ENCODE results near the gene SLC10A6.
"Not testable (repeated sequence)": the region's sequence is repeated elsewhere in the genome, so short reads cannot be mapped to it uniquely, and the experiment has no call there.

SLC10A6 gene, protein sequence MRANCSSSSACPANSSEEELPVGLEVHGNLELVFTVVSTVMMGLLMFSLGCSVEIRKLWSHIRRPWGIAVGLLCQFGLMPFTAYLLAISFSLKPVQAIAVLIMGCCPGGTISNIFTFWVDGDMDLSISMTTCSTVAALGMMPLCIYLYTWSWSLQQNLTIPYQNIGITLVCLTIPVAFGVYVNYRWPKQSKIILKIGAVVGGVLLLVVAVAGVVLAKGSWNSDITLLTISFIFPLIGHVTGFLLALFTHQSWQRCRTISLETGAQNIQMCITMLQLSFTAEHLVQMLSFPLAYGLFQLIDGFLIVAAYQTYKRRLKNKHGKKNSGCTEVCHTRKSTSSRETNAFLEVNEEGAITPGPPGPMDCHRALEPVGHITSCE

DNA sequence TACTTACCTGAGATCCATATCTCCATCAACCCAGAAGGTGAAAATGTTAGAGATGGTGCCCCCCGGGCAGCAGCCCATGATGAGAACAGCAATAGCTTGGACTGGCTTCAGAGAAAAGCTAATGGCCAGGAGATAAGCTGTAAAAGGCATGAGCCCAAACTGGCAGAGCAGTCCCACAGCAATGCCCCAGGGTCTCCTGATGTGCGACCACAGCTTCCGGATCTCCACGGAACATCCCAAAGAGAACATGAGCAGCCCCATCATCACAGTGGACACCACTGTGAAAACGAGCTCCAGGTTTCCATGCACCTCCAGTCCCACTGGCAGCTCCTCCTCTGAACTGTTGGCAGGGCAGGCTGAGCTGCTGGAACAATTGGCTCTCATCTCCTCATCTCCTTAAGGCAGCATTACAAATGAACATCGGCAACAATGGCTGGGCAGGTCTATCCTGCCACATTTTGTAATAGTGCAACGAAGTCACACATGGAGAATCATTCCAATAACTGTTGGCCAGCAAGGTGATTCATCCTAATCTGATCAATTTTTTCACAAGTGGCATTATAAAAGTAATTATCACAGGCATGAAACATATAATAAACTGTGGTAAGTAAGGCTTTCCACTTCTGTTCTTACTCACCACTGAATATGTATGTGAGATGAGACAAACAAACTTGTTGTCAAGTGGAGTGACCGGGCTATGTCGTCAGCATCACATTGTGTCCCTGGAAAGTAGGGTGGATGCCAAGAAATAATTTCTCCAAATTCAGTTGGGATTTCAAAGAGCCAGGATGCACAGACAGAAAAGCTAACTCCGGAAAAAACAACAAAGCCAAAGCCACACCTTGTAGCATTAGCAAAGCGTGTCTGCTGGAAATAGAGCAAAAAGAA lies at the start of gene SLC10A6:
Gene SLC10A6 (minus strand): TSS at position 653 of the 888 bp plus-strand sequence. CDS start 269 bp downstream, at position 384.
- no peak for DNase-seq (ENCODE audit: low spot score)

DNA sequence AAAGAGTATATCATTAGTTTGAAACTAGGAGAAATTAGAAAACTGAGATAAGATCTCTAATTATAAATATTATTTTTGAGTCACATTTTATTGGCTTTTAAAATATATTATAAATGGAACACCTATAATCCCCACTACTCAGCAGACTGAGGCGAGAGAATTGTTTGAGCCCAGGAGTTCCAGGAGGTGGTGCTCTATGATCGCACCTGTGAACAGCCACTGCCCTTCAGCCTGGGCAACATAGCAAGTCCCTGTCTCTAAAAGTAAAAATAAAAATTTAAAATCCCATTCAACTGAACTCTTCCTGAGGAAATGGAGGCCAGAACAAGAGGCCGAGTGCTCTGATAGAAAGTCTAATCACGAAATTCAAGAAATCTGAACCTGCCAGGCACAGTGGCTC lies 49.4 kb upstream of the SLC10A6 start:
- DNase-seq (ENCODE audit: low spot score) = no peak

DNA sequence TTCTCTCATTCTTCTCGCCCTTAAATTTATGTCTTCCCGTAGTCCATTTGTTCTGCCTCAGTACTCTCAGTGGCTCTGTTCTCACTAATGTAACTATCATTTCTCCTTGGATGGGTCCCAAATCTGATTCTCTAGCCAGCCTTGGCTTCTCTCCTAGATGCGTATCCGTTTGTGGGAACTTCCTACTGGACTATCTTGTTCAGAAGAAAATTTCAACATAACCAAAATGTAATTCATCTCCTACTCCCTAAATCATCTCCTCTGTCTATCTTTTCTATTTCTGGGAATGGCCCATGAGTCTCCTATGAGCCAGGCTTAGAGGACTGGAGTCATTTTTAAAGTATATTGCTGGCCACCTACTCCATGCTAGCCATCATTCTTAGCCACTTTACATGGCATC lies 47.4 kb upstream of the SLC10A6 start:
- no peak for DNase-seq (ENCODE audit: low spot score)

DNA sequence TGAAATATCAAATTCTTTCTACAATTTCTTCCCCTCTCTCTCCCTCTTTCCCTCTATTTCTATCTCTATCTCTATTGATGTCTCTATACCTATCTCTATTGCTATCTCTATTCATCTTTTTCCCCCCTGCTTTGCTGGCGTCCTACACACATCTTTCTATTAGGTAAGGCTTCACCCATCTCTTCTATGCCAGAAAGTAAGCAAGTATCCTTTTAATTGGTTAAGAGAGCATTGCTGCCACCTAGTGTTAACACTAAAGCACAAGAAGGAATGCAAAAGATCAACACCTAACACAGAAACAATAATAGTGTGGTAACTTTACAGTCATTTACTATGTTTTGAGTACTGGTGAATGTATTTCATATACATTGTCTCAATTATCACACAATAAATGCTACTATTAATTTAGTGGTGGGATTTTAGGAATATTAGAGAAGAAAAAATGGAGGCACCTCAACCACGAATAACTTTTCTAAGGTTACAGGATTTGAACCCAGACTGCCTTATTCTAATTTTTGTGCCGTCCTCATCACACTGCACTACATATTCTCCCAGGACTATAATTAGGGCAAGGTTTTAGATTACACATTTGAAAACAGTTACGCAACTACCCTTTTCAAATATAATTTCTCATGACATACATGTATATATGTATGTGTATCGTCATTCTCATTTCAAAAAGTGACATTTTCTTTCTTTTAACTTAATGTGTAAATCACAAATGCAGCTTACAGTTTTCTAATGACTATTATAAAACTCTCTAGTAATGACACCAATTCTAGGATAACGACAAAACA lies 46.7 kb upstream of the SLC10A6 start:
- peak; percentile 42 for DNase-seq (ENCODE audit: low spot score)

DNA sequence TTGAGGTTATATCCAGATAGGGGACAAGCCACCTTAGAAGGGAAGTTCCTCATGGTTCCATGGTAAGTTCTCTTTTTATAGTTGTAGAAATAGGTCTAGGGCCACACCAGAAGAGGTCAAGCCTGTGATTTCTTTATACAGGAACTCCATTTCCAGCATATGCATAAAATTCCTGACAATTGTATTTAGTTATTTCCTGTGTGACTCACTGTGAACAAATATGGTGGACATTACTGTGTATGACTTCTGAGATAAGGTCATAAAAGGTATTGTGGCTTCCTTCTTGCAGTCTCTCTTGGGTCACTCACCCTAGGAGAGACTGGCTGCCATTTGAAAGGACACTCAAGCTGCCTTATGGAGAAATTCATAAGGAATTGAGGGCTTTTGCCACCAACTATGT lies 45.3 kb upstream of the SLC10A6 start:
- no peak for DNase-seq (ENCODE audit: low spot score)

DNA sequence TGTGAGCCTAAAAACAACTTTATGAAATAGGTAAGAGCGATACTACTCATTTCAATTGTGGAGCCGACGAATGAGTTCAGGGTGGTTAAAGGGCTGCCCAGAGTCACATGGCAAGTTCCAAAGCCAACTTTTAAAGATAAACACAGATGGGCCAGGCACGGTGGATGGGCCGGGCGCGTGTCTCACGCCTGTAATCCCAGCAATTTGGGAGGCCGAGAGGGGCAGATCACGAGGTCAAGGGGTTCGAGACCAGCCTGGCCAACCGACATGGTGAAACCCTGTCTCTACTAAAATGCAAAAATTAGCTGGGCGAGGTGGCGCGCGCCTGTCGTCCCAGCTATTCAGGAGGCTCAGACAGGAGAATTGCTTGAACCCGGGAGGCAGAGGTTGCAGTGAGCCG lies 44.0 kb upstream of the SLC10A6 start:
- DNase-seq (ENCODE audit: low spot score) = no peak

DNA sequence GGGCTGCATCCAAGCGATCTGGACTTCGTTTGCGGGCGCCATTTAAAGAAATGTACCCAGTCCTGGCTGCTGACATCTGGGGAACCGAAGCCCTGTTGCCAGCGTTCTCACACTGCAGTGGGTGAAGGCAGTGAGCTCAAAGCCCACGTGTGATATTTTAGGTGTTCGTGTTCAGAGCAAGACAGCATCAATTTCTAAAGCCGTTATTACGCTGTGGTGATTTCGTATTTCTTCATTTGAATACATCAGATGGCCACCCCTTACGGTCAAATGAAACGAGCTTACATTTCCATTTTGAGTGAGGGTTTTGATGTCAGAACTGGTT lies 43.4 kb upstream of the SLC10A6 start:
- DNase-seq (ENCODE audit: low spot score) = no peak

DNA sequence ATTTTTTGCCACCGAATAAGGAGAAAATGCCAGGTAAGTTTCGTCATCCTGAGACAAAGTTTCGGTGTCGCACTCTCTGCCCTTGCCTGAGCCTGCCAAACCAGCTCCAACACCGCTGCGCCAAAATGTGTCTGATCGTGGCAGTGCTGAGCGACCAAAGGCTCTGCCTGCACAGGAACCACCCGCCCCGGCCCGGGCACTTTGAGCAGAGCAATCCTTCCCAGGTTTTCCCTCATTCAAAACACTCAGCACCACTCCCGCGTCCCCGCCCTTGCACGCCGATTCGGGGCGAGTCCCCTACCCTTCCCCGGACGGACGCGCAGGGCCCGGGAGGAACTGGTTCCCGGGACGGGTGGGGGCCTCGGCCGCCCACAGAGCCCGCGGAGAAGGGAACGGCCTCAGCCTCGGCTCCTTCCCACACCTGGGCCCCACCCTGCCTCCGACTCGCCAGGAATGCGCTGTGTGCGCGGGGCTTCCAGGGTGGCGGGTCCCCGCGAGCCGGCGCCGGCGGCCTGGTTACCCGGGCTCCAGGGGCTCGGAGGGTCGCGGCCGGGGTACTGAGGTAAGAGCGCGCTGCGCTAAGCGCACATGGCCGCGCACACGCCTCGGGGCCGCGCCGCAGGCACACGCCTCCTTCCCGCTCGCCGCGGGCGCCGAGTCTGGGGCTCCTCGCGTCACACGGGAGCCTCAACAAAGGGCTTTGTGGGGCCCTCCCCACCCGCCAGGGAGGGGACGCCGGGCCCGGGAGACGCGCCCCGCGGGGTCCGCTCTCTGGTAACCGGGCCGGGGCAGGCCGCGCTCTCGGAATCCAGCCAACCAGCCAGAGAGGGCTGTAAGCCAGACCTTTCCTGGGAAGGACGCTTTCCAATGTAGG lies 42.8 kb upstream of the SLC10A6 start, which contains the start of gene C4orf36:
Gene C4orf36 (minus strand): TSS at position 661 of the 874 bp plus-strand sequence. CDS start 902 bp downstream, outside the sequence.
- peak; percentile 82 for DNase-seq (ENCODE audit: low spot score)

DNA sequence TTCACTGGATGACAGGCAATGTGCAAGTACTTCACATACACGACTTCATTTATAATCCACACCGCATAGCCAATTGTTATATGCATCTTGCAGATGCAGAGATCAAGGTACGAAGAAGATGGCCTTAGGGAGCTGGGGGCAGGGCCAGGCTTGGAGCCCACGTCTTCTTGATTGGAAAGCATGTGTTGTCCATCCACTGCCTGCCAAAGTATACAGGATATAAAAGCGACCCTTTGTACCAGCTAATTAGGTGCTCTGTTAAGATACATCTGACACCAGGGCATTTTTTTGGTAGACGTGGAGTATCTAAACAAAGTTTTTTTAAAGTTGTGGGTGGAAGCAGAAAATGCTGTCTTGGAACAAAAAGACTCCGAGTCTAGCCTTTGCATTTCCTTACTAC lies 41.6 kb upstream of the SLC10A6 start:
- no peak for DNase-seq (ENCODE audit: low spot score)

DNA sequence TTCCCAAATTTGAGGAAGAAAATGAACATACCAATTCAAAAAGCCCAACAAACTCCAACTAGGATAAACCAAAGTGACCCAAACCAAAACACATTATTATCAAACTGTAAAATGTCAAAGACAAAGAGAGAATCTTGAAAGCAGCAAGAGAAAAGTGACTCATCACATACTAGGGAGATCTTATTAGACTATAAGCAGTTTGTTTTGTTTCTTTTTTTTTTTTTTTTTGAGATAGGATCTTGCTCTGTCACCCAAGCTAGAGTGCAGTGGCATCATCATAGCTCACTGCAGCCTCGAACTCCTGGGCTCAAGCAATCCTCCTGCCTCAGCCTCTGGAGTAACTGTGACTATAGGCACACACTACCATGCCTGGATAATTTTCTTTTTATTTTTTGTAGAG lies 30.5 kb upstream of the SLC10A6 start:
- no peak for DNase-seq (ENCODE audit: low spot score)

DNA sequence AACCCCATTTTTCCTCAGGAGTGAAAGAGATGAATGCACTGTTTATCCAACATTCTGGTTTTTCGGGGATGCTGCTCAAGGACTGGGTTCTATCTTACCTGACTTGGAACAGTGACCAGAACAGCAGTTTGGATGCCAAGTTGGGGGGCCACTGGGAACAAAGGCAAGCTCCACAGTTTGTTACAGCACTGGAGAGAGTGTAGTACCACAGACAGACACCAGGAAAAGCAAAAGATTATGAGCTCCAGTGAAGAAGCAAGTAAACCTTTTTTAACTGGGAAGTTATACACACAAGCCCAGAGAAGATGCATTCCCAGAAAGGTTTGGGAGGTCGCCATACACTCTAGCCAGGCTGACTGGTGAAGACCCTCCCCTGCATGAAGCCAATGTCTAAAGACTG lies 29.5 kb upstream of the SLC10A6 start:
- no peak for DNase-seq (ENCODE audit: low spot score)

DNA sequence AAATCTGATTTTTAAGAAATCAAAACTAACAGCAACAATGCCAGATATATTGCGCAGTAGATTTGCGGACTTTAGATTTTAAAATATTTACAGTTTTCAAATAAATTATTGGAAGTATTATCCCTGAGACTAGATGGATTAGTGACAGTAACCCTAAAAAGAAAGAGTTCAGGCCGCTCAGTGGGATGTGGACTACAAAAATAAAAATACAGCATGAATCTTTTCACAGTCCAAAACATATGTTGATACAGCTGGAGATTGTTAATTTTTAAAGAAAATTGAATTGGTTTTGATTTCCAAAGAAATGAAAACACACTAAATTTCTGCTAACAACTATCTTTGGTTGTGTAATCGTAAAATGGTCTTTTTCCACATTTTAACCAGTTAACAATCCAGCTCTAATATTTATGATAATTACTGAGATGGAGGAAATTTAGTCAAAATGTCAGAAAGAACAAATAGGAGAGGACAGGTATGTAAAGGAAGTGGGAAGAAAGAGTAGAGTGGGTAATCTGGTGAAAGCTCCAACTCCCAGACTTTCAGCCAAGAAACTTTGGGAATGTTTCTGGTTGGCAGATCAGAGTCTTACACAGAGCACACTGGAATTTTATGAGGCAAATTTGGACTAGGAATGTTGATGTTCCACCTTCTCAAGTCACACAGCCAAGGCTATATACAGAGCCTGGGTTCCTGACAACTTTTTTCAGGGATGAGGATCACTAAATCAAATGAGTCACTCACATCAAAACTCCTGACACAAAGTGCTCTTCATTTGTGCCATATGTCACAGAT lies 27.9 kb upstream of the SLC10A6 start:
- no peak for DNase-seq (ENCODE audit: low spot score)

DNA sequence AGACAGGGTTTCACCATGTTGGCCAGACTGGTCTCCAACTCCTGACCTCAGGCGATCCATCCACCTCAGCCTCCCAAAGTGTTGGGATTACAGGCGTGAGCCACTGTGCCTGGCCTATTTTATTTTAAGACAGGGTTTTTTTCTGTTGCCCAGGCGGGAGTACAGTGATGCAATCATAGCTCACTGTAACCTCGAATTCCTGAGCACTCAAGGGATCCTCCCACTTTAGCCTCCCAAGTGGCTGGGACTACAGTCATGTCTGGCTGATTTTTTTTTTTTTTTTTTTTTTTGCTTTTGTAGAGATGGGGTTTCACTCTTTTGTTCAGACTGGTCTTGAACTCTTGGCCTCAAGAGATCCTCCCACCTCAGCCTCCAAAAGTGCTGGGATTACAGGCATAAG lies 26.3 kb upstream of the SLC10A6 start:
- DNase-seq (ENCODE audit: low spot score) = not testable (repeated sequence)

DNA sequence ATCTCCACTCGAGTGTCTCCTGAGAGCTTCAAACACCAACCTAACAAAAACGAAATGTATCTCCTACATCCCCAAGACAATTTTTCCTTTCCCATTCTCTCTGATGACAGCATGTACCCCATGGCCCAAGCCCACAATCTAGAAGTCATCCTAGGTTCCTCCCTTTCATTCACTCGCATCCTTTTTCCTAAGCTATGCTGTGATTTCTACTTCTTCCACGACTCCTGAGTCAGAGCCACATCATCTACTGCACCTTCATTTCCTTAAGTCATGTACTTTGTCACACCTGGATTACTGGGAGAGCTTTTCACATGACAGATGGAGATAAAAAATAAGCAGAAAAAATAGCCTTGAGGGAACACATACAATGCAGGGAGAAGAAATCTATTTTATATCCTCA lies 23.0 kb upstream of the SLC10A6 start:
- no peak for DNase-seq (ENCODE audit: low spot score)

DNA sequence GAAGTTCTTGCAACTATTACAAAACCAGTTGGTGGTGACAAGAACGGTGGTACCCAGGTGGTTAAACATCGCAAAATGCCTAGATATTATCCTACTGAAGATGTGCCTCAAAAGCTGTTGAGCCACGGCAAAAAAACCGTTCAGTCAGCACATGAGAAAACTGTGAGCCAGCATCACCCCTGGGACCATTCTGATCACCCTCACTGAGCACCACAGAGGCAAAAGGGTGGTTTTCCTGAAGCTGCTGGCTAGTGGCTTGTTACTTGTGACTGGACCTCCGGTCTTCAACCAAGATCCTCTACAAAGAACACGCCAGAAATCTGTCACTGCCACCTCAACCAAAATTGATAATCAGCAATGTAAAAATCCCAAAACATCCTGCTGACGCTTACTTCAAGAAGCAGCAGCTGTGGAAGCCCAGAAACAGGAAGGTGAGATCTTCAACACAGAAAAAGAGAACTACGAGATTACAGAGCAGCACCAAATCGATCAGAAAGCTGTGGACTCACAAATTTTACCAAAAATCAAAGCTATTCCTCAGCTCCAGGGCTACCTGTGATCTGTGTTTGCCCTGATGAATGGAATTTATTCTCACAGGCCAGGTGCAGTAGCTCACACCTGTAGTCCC lies 21.4 kb upstream of the SLC10A6 start:
- no peak for DNase-seq (ENCODE audit: low spot score)

DNA sequence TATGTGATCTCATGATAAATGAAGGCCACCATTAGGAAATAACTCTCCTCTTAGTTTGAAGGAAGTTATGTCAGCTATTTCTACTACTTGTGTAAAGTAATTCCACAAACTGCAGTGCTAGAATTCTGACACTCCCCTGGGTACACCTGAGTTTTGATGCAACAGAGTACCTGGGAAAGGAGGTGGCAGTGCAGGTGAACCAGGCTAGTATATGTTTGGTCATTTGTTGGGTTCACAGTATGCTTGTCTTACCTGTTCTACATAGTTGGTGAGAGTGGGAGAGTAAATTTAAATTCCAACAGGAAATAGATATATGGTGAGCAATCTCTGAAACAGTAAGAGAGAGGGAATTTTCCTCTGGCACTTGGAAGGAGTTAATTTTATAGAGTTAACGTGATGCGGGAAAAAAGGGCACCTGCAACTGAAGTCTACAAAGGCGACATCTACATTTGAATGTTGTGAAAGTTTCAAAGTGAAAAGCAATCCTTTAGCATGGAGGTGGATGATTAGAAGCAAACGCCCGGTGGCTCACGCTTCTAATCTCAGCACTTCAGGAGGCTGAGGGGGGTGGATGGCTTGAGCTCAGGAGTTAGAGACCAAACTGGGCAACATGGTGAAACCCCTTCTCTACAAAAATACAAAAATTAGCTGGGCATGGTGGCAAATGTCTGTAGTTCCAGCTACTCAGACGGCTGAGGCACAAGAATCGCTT lies 8.3 kb upstream of the SLC10A6 start:
- no peak for DNase-seq (ENCODE audit: low spot score)

DNA sequence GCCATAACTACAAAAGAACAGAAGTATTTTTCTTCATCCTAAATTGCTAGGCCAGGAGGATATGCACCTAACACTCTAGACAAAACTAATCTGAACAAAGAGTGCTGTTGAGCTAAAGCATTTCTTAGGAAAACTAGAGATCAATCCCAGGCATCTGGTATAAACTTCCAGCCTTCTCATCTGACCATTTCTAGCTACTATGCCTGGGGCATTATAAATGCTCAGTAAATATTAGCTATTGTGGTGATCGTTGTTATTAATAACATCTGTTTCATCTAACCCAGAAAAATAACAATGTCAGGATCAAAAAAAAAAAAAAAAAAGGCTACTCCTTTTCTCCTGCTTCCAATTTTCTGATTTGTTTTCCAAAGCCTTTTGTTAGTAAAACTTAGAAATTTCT lies 7.7 kb upstream of the SLC10A6 start:
- no peak for DNase-seq (ENCODE audit: low spot score)

DNA sequence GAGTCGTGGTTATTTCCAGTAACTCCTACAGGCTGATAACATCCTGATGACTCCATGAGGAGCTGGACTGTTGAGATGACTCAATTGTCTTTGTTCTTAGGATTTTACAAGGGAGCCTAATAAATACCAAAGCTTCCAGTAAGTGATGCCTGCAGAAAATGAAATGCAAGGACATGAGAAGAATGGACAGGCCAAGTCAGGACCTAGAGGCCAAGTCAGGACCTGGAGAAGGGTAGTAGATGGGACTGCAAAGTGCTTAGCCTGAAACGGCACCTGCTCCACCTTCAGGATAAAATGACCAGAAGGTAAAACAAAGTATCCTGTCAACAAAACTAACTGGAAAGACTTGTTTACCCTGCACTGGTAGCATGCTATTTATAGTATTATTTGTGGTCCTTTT lies 6.4 kb upstream of the SLC10A6 start:
- no peak for DNase-seq (ENCODE audit: low spot score)

DNA sequence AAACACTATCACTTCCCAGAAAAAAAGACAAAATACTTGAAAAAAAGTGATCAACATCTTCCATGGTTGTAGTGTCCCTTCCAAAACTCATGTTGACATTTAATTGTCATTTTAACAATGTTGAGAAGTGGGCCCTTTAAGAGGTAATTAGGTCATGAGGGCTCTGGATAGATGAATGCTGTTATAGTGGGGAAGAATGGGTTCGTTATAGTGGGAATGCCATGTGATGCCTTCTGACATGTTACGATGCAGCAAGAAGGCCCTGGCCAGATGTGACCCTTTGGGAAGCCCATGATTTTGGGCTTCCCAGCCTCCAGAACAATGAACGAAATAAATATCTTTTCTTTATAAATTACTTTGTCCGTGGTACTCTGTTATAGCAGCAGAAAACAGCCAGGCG lies 4.0 kb upstream of the SLC10A6 start:
- DNase-seq (ENCODE audit: low spot score) = no peak

All from iPS-NIHi11 (cell line).